ENCODE measurements around the gene CCDC24.

DNA sequence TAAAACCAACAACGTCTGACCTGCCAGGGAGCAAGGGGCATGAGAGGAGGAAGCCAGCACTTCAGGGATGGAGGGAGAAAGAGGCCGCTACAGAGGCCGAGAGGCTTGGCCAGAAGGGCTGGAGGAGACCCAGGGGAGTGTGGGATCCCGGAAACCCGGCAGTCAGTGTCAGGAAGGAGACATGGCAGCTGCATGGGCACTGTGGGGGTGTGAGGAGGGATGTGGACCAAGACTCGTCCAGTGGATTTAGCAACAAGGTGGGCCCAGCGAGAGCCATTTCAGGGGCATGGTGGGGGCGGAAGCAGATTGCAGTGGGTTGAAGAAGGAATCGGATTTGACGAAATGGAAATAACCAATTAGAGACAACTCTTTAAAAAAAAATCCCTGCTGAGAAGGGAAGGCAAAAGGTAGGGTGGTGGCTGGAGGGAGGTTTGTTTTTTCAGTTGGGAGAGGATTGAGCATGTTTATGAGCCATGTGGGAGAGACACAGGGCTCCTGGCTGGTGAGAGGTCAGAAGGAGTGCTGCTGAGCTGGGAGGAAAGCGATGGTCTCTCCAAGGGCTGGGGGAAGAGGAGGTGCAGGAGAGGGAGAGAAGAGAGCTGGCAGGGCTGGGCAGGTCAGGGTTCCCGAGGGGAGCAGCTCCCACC lies 8.0 kb upstream of the CCDC24 start:
- TF ChIP-seq POLR2A (IDR thresholded peaks at IDR 0.05; ENCODE audit: low read length) (no peak), GATA1 (IDR thresholded peaks at IDR 0.05; ENCODE audit: low read depth, low read length) (no peak)
